ENCODE measurements around the gene SGCE.

The SGCE gene

GRCh38 chr7:94657771-94658693, 2.1 kb upstream of the SGCE start:
- peak; percentile 96 for DNase-seq

DNA sequence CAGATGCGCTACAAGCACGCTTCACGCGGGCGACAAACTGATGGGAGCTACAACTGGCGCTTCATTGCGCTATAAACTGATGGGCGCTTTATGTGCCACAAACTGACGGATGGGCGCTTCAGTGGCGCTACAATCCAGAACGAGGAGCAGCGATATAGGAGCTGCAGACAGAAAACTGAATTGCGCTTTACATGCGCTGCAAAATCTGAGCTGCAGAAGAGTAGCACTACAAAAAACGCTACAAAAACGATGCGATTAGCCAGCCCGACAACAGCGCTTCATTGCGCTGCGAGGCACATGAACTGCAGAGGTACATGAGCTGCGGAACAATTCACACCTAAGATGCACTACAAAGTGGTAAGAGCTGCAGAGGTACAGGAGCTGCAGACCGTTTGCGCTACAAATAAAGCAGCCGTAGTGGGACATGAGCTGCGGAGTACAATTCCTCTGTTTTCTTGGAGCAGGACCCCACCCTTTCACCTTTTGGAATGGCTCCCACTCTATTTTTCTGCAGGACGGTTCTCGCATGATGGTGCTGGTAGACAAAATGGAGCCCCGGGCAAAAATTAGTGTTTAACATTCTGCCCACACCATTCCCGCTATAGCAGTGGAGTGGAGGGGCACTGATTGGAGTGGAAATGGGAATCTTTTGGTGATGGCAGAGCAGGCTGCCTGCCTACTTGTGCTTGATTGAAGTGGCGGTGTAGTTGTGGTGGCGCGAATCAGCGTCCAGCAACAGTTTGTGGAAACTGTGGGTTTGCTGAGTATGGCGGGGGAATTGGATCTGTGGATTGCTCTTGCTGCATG, 1.2 kb upstream of the SGCE start:
- DNase-seq = no peak

GRCh38 chr7:94656658-94656924, 658 bp upstream of the SGCE start:
- no peak for DNase-seq

- DNase-seq = no peak
These were observed 646 bp downstream of the SGCE start for GRCh38 chr7:94655126-94655847.

- no peak for DNase-seq
These were observed 1.2 kb downstream of the SGCE start for GRCh38 chr7:94654783-94655125.

GRCh38 chr7:94650147-94651051, 5.5 kb downstream of the SGCE start:
- DNase-seq = no peak

DNA sequence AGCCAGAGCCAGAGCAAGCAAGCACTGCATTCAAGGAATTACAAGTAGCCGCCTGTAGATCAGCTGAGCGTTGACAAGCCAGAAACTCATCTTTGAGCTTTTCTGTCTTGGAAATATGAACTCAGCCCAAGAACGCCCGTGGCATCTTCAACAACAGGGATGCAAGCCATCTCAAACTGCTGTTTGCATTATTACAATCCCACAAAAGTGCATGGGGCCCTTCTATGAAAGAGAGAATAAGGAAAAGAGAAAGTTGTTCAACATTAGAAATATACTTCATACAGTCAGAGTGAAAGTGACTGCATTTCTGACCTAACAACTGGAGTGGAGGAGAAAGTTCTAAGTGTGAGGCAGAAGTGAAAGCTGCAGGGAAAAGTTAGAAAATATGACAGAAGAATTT, 6.5 kb downstream of the SGCE start:
- no peak for DNase-seq

GRCh38 chr7:94648731-94649130, 7.2 kb downstream of the SGCE start:
- DNase-seq = no peak

GRCh38 chr7:94647295-94647694, 8.6 kb downstream of the SGCE start:
- no peak for DNase-seq

DNA sequence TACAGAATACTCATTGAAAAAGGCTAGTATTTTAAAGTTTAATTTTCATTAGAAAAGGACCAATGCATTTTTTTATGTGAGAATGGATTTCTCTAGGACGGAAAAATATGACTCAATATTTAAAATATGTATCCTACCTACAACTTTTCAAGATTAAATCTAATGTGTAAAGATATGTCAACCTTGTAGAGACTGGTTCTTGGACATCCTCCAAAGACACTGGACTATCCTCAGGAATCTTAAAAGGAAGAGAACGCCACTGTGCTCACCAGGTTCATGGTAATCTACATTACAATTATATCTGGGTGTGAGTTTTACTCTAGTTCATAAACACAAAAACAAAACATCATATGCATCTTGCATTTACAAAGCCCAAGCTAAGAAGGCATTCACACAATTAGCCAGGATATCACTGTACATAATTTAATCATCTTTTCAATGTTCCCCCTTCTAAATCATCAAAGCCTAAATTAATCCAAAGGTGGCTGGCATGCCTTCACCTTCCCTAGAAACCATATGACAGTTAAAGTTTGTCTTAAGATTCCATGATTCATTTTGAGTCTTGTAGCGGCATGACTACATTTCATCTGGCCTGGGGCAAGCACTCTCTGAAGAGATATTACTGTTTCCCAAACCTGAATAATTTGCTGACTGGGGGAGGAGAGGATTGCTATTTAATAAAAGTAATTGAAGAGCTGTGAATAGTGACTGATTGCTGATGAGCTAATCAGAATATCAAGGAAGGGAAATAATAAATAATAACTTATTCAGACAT, 12.0 kb downstream of the SGCE start:
- DNase-seq = no peak

- DNase-seq = no peak
These were observed 12.9 kb downstream of the SGCE start for GRCh38 chr7:94642838-94643653.

DNA sequence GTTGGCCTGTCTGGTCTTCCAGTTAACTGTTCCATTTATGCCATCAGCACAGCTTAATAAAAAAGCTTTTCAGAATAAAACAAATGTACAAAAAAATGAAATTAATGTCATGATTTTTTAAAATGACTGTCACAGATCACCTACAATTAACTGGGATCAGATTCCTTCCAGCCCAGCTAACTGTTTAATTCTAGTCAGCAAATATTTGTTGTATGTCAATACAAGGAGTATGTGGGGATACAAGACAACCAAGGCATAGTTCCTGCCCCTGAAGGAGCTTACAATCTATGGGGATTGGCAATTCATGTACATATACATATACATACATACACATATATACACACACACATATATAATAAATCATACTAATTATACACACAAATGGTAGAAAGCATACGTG, 16.5 kb downstream of the SGCE start:
- no peak for DNase-seq

- DNase-seq = no peak
These were observed 20.2 kb downstream of the SGCE start for GRCh38 chr7:94635687-94636086.

GRCh38 chr7:94634502-94634901, 21.4 kb downstream of the SGCE start:
- no peak for DNase-seq

DNA sequence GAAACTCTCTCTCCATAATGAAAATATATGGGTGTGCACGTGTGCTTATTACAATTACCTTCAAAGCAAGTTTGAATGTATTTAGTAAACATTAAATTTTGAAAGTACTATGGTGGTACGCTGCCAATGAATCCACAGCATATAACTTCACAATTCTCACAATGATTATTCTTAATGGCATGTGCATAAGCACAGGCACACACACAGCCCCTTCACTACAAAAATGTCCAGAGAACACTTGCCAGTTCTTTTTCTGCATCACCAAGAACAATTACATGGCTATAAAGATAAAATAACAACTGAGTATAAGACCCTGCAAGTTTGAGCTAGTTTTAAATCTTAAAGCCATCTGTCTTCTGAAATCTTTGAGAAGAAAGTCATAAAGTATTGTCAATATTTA, 22.2 kb downstream of the SGCE start:
- no peak for DNase-seq

- no peak for DNase-seq
These were observed 23.0 kb downstream of the SGCE start for GRCh38 chr7:94633014-94633341.

DNA sequence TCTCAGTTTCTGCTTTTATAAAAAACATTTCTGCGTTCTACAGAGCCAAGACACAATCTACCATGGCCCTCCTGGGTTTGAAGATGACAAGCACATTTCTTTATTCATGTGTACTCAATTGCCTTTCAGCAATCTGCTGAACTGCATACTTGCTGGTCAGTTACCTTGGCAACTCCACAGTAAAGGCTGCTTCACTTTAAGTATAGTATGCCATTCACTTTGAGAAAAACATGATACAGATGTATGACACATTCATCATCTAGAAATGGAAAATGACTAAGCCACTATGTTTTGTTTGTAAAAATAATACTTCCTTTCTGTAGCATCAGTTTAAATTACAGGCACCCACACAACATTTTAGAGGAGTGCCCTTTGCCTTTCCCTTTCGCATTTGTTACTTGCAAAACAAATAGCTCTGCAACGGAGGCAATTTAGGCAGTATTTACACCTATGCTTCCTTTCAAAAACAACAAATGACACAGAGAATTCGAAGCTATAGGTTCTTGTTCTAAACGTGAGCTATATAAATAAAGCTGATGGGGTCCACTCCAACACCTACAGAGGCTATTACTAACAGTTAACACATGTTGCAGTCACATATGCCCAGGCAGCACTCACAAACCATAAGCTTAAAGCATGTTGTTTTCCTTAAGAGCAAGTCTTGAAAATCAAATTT, 23.5 kb downstream of the SGCE start:
- no peak for DNase-seq

DNA sequence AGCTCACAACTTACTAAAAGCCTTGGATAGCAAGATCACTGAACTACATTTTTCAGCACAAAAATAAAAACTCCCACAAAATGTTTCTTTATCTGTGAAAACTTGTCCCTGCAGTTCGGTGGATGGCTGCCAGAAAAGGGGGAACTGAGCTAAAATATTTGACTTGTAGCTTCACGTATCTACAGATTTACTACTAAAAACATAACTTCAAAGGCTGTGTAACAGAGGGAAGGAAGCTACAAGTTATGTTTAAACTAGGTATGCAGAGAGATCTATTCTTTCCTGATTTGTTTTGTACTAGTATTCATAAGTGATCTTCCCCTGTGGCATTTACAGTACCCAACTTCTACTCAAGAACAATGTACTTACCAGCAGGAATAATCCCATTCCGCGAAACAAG, 25.1 kb downstream of the SGCE start:
- no peak for DNase-seq

DNA sequence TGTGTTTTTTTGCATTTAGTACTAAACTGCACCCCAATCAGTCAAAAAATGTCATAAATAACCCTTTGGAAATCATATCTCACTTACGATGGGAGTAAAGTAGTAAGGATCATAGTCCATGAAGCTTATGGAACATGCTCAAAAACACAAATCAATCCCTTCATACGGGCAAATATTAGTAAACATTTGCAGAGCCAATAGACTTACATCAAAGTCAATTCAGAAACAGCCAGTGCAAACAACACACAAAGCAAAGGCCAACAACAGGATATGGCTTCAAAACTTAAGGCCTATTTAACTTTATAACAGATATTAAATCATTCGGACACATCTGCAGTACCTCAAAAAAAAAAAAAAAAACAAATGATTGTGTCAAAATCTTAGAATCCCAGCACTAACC, 32.1 kb downstream of the SGCE start:
- no peak for DNase-seq

DNA sequence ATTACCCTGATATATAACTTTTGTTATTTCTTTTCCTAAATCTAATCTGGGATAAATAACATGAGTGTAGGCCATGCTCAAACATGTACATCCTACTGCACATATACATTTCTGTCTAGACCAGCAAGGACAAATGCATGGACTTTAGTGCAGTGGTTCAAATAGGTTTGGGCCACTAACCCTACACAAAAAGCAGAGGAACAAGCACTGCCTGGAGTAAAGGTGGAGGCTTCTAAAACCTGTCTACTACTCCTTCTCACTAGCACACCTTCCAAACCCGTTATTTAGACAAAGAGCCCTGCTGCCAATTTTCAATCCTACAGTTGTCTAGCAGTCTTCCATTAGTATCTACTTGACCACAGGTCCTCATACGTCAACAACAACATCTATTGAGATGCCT, 34.8 kb downstream of the SGCE start:
- DNase-seq = no peak

GRCh38 chr7:94620703-94621118, 35.2 kb downstream of the SGCE start:
- no peak for DNase-seq
